DOHH2 (cell line): ENCODE measurements around the gene ANXA1.

Experiments used
- H3F3A ChIP-seq: fragments of 200-600 bp; sonication (generic), shearing (Covaris generic); 2 replicates; pipeline ENCODE4 v1.6.0; 2016; ENCODE audit warnings: antibody characterized with exemption, mild to moderate bottlenecking; ENCODE audit not compliant: control insufficient read depth, insufficient read depth
- H3K27ac ChIP-seq: fragments of 200-600 bp; sonication (generic); 2 replicates; pipeline ENCODE4 v1.5.1; 2014; ENCODE audit warnings: low read depth, mild to moderate bottlenecking, low read length, moderate library complexity
- H3K27me3 ChIP-seq: fragments of 200-600 bp; sonication (generic); 2 replicates; pipeline ENCODE4 v1.6.1; 2014; ENCODE audit warnings: mild to moderate bottlenecking, low read length, mixed read lengths; ENCODE audit not compliant: control insufficient read depth
- H3K36me3 ChIP-seq: fragments of 200-600 bp; sonication (generic); 2 replicates; pipeline ENCODE4 v1.6.1; 2014; ENCODE audit warnings: mild to moderate bottlenecking, low read length, moderate library complexity, mixed read lengths; ENCODE audit not compliant: control insufficient read depth
- H3K4me1 ChIP-seq: fragments of 200-600 bp; sonication (generic); 2 replicates; pipeline ENCODE4 v1.6.1; 2014; ENCODE audit warnings: mild to moderate bottlenecking, low read length, mixed read lengths; ENCODE audit not compliant: control insufficient read depth
- H3K4me2 ChIP-seq: fragments of 200-600 bp; sonication (generic); 2 replicates; pipeline ENCODE4 v1.6.0; 2014; ENCODE audit warnings: mild to moderate bottlenecking, low read length, moderate library complexity
- H3K4me3 ChIP-seq: fragments of 200-600 bp; sonication (generic); 2 replicates; pipeline ENCODE4 v1.5.1; 2014; ENCODE audit warnings: mild to moderate bottlenecking, low read length, mixed read lengths
- H3K79me2 ChIP-seq: fragments of 200-600 bp; sonication (generic); 2 replicates; pipeline ENCODE4 v1.6.1; 2014; ENCODE audit warnings: mild to moderate bottlenecking, low read length, mixed read lengths; ENCODE audit not compliant: control insufficient read depth
- H3K9me2 ChIP-seq: fragments of 200-600 bp; sonication (generic); replicated peaks from 2 replicates; pipeline ENCODE4 v1.6.1; 2014; ENCODE audit warnings: mild to moderate bottlenecking, low read length, mixed read lengths; ENCODE audit not compliant: control insufficient read depth
- H3K9me3 ChIP-seq: fragments of 200-600 bp; sonication (generic); 2 replicates; pipeline ENCODE4 v1.6.1; 2014; ENCODE audit warnings: antibody characterized with exemption, low read length, mixed read lengths; ENCODE audit not compliant: control insufficient read depth, insufficient read depth
- H4K20me1 ChIP-seq: fragments of 200-600 bp; sonication (generic); 2 replicates; pipeline ENCODE4 v1.6.0; 2014; ENCODE audit warnings: low read depth, mild to moderate bottlenecking, antibody characterized with exemption, low read length, moderate library complexity; ENCODE audit not compliant: control insufficient read depth, insufficient read depth
- CTCF ChIP-seq: fragments of 200-600 bp; sonication (generic); IDR thresholded peaks from one replicate; pipeline ENCODE4 v1.5.1; 2014; ENCODE audit warnings: antibody characterized with exemption, mild to moderate bottlenecking, low read depth, low read length; ENCODE audit not compliant: poor library complexity, severe bottlenecking
- EZH2phosphoT487 ChIP-seq: fragments of 200-600 bp; sonication (generic); IDR thresholded peaks from 2 replicates; pipeline ENCODE4 v1.6.1; 2017; ENCODE audit warnings: borderline replicate concordance, mild to moderate bottlenecking, antibody characterized with exemption, low read length, moderate library complexity, mixed read lengths

The ANXA1 gene, protein sequence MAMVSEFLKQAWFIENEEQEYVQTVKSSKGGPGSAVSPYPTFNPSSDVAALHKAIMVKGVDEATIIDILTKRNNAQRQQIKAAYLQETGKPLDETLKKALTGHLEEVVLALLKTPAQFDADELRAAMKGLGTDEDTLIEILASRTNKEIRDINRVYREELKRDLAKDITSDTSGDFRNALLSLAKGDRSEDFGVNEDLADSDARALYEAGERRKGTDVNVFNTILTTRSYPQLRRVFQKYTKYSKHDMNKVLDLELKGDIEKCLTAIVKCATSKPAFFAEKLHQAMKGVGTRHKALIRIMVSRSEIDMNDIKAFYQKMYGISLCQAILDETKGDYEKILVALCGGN

DNA sequence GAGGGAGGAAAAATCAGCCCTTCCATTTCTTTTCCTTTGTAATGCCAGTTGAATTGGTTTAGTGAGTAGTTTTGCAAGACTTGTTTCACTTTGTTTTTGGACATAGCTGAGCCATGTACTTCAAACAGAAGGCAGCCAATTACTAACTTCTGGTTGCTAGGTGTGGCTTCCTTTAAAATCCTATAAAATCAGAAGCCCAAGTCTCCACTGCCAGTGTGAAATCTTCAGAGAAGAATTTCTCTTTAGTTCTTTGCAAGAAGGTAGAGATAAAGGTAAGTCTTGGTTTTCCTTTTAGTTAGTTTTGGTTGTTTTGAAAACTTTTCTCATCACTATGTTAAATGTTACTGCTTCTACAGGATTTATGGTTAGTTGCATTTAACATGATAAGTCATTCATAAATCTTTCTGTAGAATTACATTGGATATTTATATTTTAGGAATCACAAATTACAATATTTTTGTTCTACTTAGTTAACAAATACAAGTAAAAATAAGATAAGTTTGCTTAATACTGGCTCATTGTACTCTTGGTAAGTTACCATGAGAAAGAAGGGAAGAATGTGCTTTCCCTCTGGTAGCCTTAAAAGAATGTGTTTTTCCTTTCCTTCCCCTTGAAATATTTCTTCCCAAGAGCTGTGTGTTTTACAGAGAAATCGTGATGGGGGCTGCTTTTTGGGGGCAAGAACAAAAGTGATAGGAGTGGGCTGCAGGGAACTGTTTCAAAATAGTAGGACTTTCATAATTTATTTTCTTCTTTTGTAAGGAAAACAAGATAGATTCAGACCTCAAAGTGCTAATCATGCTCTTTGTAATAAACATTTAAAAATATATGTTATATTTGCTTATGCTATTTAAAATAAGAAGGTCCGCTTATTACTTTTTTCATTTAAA, at the start of gene ANXA1:
Gene ANXA1, plus strand, starts transcription at position 213 of the 890 bp plus-strand sequence. CDS start 6,671 bp downstream, outside the sequence.
- no peak within 1 kb of the TSS for H3K4me2 ChIP-seq
- H3K27me3 ChIP-seq, result no peaks in the 10 kb centered on the region; the same call in 1 of the 2 replicates
- no peaks in the 10 kb centered on the region for H3K79me2 ChIP-seq
- no peaks in the 10 kb centered on the region for H4K20me1 ChIP-seq
- no peak within 1 kb of the TSS for H3K27ac ChIP-seq
- H3K4me1 ChIP-seq, result peaks cover 7% of the 10 kb centered on the region; the same call in 1 of the 2 replicates
- no peak for TF ChIP-seq EZH2phosphoT487
- no peak for TF ChIP-seq CTCF
- H3F3A ChIP-seq, result no peaks in the 10 kb centered on the region
- H3K9me3 ChIP-seq, result no peaks in the 10 kb centered on the region
- H3K9me2 ChIP-seq, result no peaks in the 10 kb centered on the region
- H3K4me3 ChIP-seq, result no peak within 1 kb of the TSS
- no peaks in the 10 kb centered on the region for H3K36me3 ChIP-seq

- TF ChIP-seq CTCF (no peak), EZH2phosphoT487 (no peak)
Measured at GRCh38 chr9:73104342-73104741, 47.3 kb upstream of the ANXA1 start.

DNA sequence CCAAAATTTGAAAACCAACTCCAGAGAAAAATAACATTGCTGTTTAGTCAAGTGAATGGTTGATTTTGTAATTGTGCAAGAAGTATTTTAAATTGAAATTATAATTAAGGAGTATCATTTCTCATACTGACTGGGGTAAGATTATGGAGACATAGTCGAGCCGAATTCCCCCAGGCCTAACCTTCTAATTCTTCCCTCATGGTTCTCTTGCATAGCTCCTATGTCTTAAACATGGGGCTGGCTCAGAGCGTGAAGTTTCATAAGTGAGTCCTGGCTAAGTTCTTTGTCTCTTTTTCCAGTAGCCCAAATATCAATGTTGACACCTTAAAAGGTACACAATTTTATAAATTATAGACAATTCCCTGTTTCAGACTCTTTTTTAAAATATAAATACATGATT, 46.7 kb upstream of the ANXA1 start:
- H3F3A ChIP-seq, result no peaks in the 10 kb centered on the region
- H3K36me3 ChIP-seq, result no peaks in the 10 kb centered on the region
- H3K27me3 ChIP-seq, result no peaks in the 10 kb centered on the region; the same call in 1 of the 2 replicates

More at GRCh38 chr9:73104342-73104741, 47.3 kb upstream of the ANXA1 start:
- Histone ChIP-seq H3K4me3 (no peak overlapping the region), H3K27ac (no peak overlapping the region), H4K20me1 (no peaks in the 10 kb centered on the region), H3K27me3 (no peaks in the 10 kb centered on the region; the same call in 1 of the 2 replicates), H3K79me2 (no peaks in the 10 kb centered on the region), H3F3A (no peaks in the 10 kb centered on the region), H3K36me3 (no peaks in the 10 kb centered on the region), H3K9me2 (no peaks in the 10 kb centered on the region), H3K9me3 (no peaks in the 10 kb centered on the region), H3K4me1 (no peaks in the 10 kb centered on the region), H3K4me2 (no peak overlapping the region)

More for the DNA sequence above, 46.7 kb upstream of the ANXA1 start:
- Histone ChIP-seq H3K79me2 (no peaks in the 10 kb centered on the region), H3K9me2 (no peaks in the 10 kb centered on the region), H3K4me2 (no peak overlapping the region), H3K4me3 (no peak overlapping the region), H3K4me1 (no peaks in the 10 kb centered on the region), H4K20me1 (no peaks in the 10 kb centered on the region), H3K9me3 (no peaks in the 10 kb centered on the region), H3K27ac (no peak overlapping the region)
- TF ChIP-seq EZH2phosphoT487, result no peak
- no peak for TF ChIP-seq CTCF
